ENCODE measurements around the gene PARD3.
A peak's percentile ranks its signal among the peaks of the same experiment; 100 is the strongest.
"Not testable (repeated sequence)": the region's sequence is repeated elsewhere in the genome, so short reads cannot be mapped to it uniquely, and the experiment has no call there.

PARD3 gene

GRCh38 chr10:34649385-34649784 is 165.7 kb downstream of the PARD3 start:
- H3K27ac ChIP-seq = no peak overlapping the region
- no peaks in the 10 kb centered on the region for H3K9me3 ChIP-seq (ENCODE audit: severe bottlenecking)
- H3K36me3 ChIP-seq = no peaks in the 10 kb centered on the region
- no peaks in the 10 kb centered on the region for H3K27me3 ChIP-seq (ENCODE audit: insufficient read depth, low read depth, severe bottlenecking)
- H3K4me3 ChIP-seq (ENCODE audit: low read depth, low read length) = no peak overlapping the region
- TF ChIP-seq CTCF (IDR thresholded peaks at IDR 0.05; ENCODE audit: low read depth, low read length) = no peak
- no peak for DNase-seq

- H3K27ac ChIP-seq = no peak overlapping the region
- H3K36me3 ChIP-seq = no peaks in the 10 kb centered on the region
- no peaks in the 10 kb centered on the region for H3K27me3 ChIP-seq (ENCODE audit: insufficient read depth, low read depth, severe bottlenecking)
- no peak for TF ChIP-seq CTCF (IDR thresholded peaks at IDR 0.05; ENCODE audit: low read depth, low read length)
- no peak for DNase-seq
- H3K4me3 ChIP-seq (ENCODE audit: low read depth, low read length) = no peak overlapping the region
- no peaks in the 10 kb centered on the region for H3K9me3 ChIP-seq (ENCODE audit: severe bottlenecking)
Observed at GRCh38 chr10:34648919-34649318, 166.2 kb downstream of the PARD3 start.

- Histone ChIP-seq H3K27me3 (ENCODE audit: insufficient read depth, low read depth, severe bottlenecking) (no peaks in the 10 kb centered on the region), H3K4me3 (ENCODE audit: low read depth, low read length) (no peak overlapping the region), H3K27ac (no peak overlapping the region), H3K36me3 (no peaks in the 10 kb centered on the region), H3K9me3 (ENCODE audit: severe bottlenecking) (no peaks in the 10 kb centered on the region)
- peak; percentile 41 for DNase-seq
- TF ChIP-seq CTCF (IDR thresholded peaks at IDR 0.05; ENCODE audit: low read depth, low read length) = no peak
Observed at GRCh38 chr10:34647875-34648865, 166.9 kb downstream of the PARD3 start.

- TF ChIP-seq CTCF (IDR thresholded peaks at IDR 0.05; ENCODE audit: low read depth, low read length) = no peak
- Histone ChIP-seq H3K4me3 (ENCODE audit: low read depth, low read length) (no peak overlapping the region), H3K36me3 (no peaks in the 10 kb centered on the region), H3K9me3 (ENCODE audit: severe bottlenecking) (no peaks in the 10 kb centered on the region), H3K27ac (no peak overlapping the region), H3K27me3 (ENCODE audit: insufficient read depth, low read depth, severe bottlenecking) (no peaks in the 10 kb centered on the region)
- no peak for DNase-seq
Observed at GRCh38 chr10:34647160-34647559, 167.9 kb downstream of the PARD3 start.

GRCh38 chr10:34646331-34646730 is 168.8 kb downstream of the PARD3 start:
- H3K36me3 ChIP-seq = no peaks in the 10 kb centered on the region
- no peak overlapping the region for H3K4me3 ChIP-seq (ENCODE audit: low read depth, low read length)
- no peak for TF ChIP-seq CTCF (IDR thresholded peaks at IDR 0.05; ENCODE audit: low read depth, low read length)

GRCh38 chr10:34644815-34645214 is 170.3 kb downstream of the PARD3 start:
- H3K27me3 ChIP-seq (ENCODE audit: insufficient read depth, low read depth, severe bottlenecking); H3K4me3 ChIP-seq (ENCODE audit: low read depth, low read length); DNase-seq; H3K27ac ChIP-seq; H3K9me3 ChIP-seq (ENCODE audit: severe bottlenecking); H3K36me3 ChIP-seq: not testable (repeated sequence)

More at GRCh38 chr10:34646331-34646730, 168.8 kb downstream of the PARD3 start:
- no peak overlapping the region for H3K27ac ChIP-seq
- no peak for DNase-seq
- H3K9me3 ChIP-seq (ENCODE audit: severe bottlenecking) = no peaks in the 10 kb centered on the region
- H3K27me3 ChIP-seq (ENCODE audit: insufficient read depth, low read depth, severe bottlenecking) = no peaks in the 10 kb centered on the region

Data from WERI-Rb-1 (cell line).